Cardiac muscle cell (in vitro differentiated cells and primary cell): Measurements from ENCODE around the gene MEX3A. TPM values are rescaled to one million over a fixed set of nuclear protein-coding genes. Genes with fewer than 3 reads are reported as not detected.
A peak's percentile ranks its signal among the peaks of the same experiment; 100 is the strongest.
"Not testable (repeated sequence)": the region's sequence is repeated elsewhere in the genome, so short reads cannot be mapped to it uniquely, and the experiment has no call there.

Source experiments
- DNase-seq, 2 donors: peaks; one replicate each; pipeline versions ENCODE4 v3.0.0 to v3.0.0-alpha.2; 2010 to 2017; ENCODE audit warnings: low read depth in 1 of 2, low spot score in 1 of 2
- H3K27ac ChIP-seq: fragments of 200-600 bp; sonication (generic); 2 replicates; pipeline ENCODE4 v1.5.1; 2016
- H3K27me3 ChIP-seq: fragments of 200-600 bp; sonication (generic); 2 replicates; pipeline ENCODE4 v1.6.0; 2016; ENCODE audit warnings: control low read depth
- H3K36me3 ChIP-seq: fragments of 200-600 bp; sonication (generic); 2 replicates; pipeline ENCODE4 v1.5.1; 2016; ENCODE audit warnings: control low read depth
- H3K4me1 ChIP-seq: fragments of 200-600 bp; sonication (generic); 2 replicates; pipeline ENCODE4 v1.8.1; 2017; ENCODE audit warnings: low read depth, mild to moderate bottlenecking, mixed run types
- H3K4me3 ChIP-seq: fragments of 200-600 bp; sonication (generic); 2 replicates; pipeline ENCODE4 v1.5.1; 2016; ENCODE audit warnings: mild to moderate bottlenecking
- H3K9me3 ChIP-seq: fragments of 200-600 bp; sonication (generic); 2 replicates; pipeline ENCODE4 v1.5.1; 2017; ENCODE audit warnings: low read depth, mild to moderate bottlenecking, control low read depth
- CTCF ChIP-seq: IDR thresholded peaks from 2 replicates; pipeline ENCODE4 v1.5.1; 2012; ENCODE audit warnings: low read depth, mild to moderate bottlenecking, low read length
- polyA plus RNA-seq: library from polyadenylated mRNA; unstranded; fragments of >200 nt; fragmentation: Nextera tagmentation; extraction: Ambion mirVana; gene quantifications from 2 replicates; pipeline ENCODE4 v1.2.1, GENCODE V29; 2016
- total RNA-seq: library from RNA; depleted of rRNA; stranded (reverse); fragments of >200 nt; gene quantifications from 2 replicates; pipeline ENCODE4 v1.2.3, GENCODE V29; 2016

MEX3A gene
- total and polyA plus RNA-seq, 2 experiments from 2014 or later = 17.2 to 58.6 TPM

- peaks cover 26% of the 10 kb centered on the region for H3K36me3 ChIP-seq
- peak overlapping the region; percentile 11 for H3K27ac ChIP-seq
- peaks cover 6% of the 10 kb centered on the region for H3K4me1 ChIP-seq
- H3K9me3 ChIP-seq = no peaks in the 10 kb centered on the region
- TF ChIP-seq CTCF = no peak
- H3K4me3 ChIP-seq = no peak overlapping the region
- no peaks in the 10 kb centered on the region for H3K27me3 ChIP-seq
- DNase-seq = no peak
These were observed 31.1 kb downstream of the MEX3A start for GRCh38 chr1:156051011-156051725.

GRCh38 chr1:156050376-156050775 is 31.9 kb downstream of the MEX3A start:
- no peaks in the 10 kb centered on the region for H3K27me3 ChIP-seq
- DNase-seq = no peak
- peaks cover 29% of the 10 kb centered on the region for H3K36me3 ChIP-seq
- no peak overlapping the region for H3K27ac ChIP-seq
- H3K4me1 ChIP-seq = peaks cover 1% of the 10 kb centered on the region
- TF ChIP-seq CTCF = no peak
- H3K4me3 ChIP-seq = no peak overlapping the region
- no peaks in the 10 kb centered on the region for H3K9me3 ChIP-seq

- Histone ChIP-seq H3K4me3 (no peak overlapping the region), H3K4me1 (no peaks in the 10 kb centered on the region), H3K27me3 (no peaks in the 10 kb centered on the region), H3K9me3 (no peaks in the 10 kb centered on the region), H3K27ac (no peak overlapping the region), H3K36me3 (peaks cover 31% of the 10 kb centered on the region)
- no peak for TF ChIP-seq CTCF
- DNase-seq = no peak
These were observed 33.5 kb downstream of the MEX3A start for GRCh38 chr1:156048663-156049258.

- no peak overlapping the region for H3K4me3 ChIP-seq
- H3K9me3 ChIP-seq = no peaks in the 10 kb centered on the region
- no peaks in the 10 kb centered on the region for H3K4me1 ChIP-seq
- H3K36me3 ChIP-seq = peaks cover 37% of the 10 kb centered on the region
- H3K27ac ChIP-seq = no peak overlapping the region
- TF ChIP-seq CTCF = no peak
- H3K27me3 ChIP-seq = no peaks in the 10 kb centered on the region
- DNase-seq = no peak
These were observed 37.2 kb downstream of the MEX3A start for GRCh38 chr1:156045076-156045475.

- TF ChIP-seq CTCF = no peak
- H3K27ac ChIP-seq = no peak overlapping the region
- H3K9me3 ChIP-seq = no peaks in the 10 kb centered on the region
- no peak for DNase-seq
- H3K4me3 ChIP-seq = no peak overlapping the region
- no peaks in the 10 kb centered on the region for H3K4me1 ChIP-seq
- no peaks in the 10 kb centered on the region for H3K27me3 ChIP-seq
- peaks cover 25% of the 10 kb centered on the region for H3K36me3 ChIP-seq
These were observed 39.4 kb downstream of the MEX3A start for GRCh38 chr1:156042828-156043227.

- not testable (repeated sequence) for H3K4me1 ChIP-seq, H3K27ac ChIP-seq, H3K9me3 ChIP-seq, DNase-seq, H3K4me3 ChIP-seq, H3K27me3 ChIP-seq
- H3K36me3 ChIP-seq = peaks cover 16% of the 10 kb centered on the region
These were observed 47.3 kb downstream of the MEX3A start for GRCh38 chr1:156034991-156035390.
